Lower leg skin (tissue), 4 donors: ENCODE results near the gene GRB10. TPM values are rescaled to one million over a fixed set of nuclear protein-coding genes. Genes with fewer than 3 reads are reported as not detected.

Experiments used
- DNase-seq, 2 donors: peaks; one replicate each; pipeline ENCODE4 v3.0.0-alpha.2; 2019; ENCODE audit warnings: low spot score in 2 of 2
- H3K4me3 ChIP-seq: fragments of 200-600 bp; sonication (generic); 2 replicates; pipeline ENCODE4 v1.5.1; 2017; ENCODE audit warnings: mild to moderate bottlenecking, low read depth; ENCODE audit not compliant: poor library complexity, severe bottlenecking
- CTCF ChIP-seq, 3 donors: fragments of 450-650 bp; IDR thresholded peaks; one replicate each; pipeline ENCODE4 v1.5.1; 2016; ENCODE audit warnings: antibody characterized with exemption in 3 of 3, mild to moderate bottlenecking in 3 of 3, moderate library complexity in 2 of 3
- POLR2A ChIP-seq, 2 donors: fragments of 450-650 bp; IDR thresholded peaks; one replicate each; pipeline ENCODE4 v1.6.1; 2016 to 2017; ENCODE audit warnings: antibody characterized with exemption in 2 of 2, mild to moderate bottlenecking in 1 of 2, moderate library complexity in 1 of 2
- WGBS, 2 donors: methylation state at CpG; one replicate each; pipeline ENCODE4 v1.1.5; 2018; 5-methylcytosine and 5-hydroxymethylcytosine counted together
- intact Hi-C: fragments of 100-400 bp; cut with DNase I; formaldehyde crosslinking; loops from one replicate; pipeline ENCODE4 v1.15.0; 2023; ENCODE audit warnings: low total_unique reads
- total RNA-seq, 4 donors: library from RNA; depleted of rRNA; stranded (reverse); fragments of >200 nt; gene quantifications; one replicate each; pipeline ENCODE4 v1.1.0, GENCODE V29; 2016

The GRB10 gene
- total RNA-seq, 4 donors from 2014 or later, result 6.6 to 25.7 (median 15.2) TPM

DNA sequence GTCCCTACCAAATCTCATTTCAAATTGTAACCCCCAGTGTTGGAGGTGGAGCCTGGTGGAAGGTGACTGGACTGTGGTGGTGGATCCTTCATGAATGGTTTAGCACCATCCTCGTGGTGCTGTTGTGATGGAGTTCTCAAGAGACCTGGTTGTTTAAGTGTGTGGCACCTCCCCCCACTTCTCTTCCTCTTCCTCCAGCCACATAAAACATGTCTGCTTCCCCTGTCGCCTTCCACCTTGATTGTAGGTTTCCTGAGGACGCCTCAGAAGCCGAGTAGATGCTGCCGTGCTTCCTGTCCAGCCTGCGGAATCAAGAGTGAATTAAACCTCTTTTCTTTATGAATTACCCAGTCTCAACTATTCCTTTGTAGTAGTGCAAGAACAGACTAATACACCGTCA, 21.0 kb downstream of the GRB10 start:
- H3K4me3 ChIP-seq, result no peak overlapping the region
- intact Hi-C loops, result no loop called here
- no peak for DNase-seq
- TF ChIP-seq CTCF (IDR thresholded peaks at IDR 0.05) (no peak), POLR2A (IDR thresholded peaks at IDR 0.05) (no peak)
- 77 to 85% methylated on average over 7 of the region's 7 CpGs for WGBS, 2 donors

DNA sequence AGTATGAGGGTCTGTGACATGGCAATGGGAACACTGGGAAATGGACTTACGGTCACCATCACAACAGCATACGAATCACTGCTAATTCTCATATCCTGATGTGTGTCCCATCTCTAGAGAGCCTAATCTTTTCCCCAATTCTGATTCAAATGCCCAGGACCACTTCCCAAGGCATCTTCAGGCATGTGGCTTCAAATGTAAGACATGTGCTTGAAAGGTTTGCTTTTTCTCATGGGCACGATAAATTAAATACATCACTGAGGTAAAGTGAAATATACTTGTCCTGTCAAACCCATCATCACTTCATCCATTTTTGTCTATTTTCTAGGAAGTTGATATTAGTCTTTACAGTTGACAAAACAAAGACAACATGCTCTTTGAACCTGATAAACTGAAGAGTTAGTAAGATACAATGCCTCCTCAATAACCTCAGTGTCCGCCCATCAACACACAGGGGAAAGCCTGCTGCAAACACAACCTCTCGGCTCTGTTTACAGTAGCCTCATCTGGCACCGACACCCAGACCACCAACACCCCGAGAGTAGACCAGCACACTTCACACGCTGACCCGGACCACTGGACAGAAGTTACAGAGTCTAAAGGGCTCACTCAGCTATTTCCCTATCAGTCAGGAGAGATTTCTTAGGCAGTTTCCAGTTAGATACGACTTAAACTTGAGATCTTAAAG, 24.8 kb downstream of the GRB10 start:
- 92% methylated on average over 10 of the region's 10 CpGs for WGBS, 2 donors
- TF ChIP-seq CTCF (IDR thresholded peaks at IDR 0.05) (no peak), POLR2A (IDR thresholded peaks at IDR 0.05) (no peak)
- intact Hi-C loops, result no loop called here

DNA sequence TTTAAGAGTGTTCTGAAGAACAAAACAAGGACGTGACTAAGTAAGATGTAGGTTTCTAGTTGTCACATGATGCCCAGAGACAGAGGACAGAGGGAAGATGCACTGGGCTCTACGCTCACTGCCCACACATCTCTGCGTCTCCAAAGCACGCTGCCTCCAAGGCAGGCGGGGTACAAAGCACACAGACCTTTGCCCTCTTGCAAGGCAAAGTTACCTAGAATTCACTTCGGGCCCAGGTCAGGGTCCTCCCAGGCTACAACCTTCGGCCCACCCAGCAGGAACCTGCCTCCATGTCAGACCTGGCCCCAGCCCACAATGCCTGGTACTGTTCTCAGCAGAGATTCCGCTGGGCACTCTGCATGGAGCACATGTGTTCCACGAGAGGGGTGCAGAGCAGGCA, 26.5 kb downstream of the GRB10 start:
- intact Hi-C loops, result no loop called here
- 92 to 95% methylated on average over 8 to 9 of the region's 9 CpGs for WGBS, 2 donors
- DNase-seq, result no peak
- no peak overlapping the region for H3K4me3 ChIP-seq
- TF ChIP-seq CTCF (IDR thresholded peaks at IDR 0.05) (no peak), POLR2A (IDR thresholded peaks at IDR 0.05) (no peak)

More for the DNA sequence above, 24.8 kb downstream of the GRB10 start:
- no peak for DNase-seq
- H3K4me3 ChIP-seq, result no peak overlapping the region

- intact Hi-C loops, result no loop called here
- no peak overlapping the region for H3K4me3 ChIP-seq
- no peak for DNase-seq
- 81 to 83% methylated on average over 6 of the region's 6 CpGs for WGBS, 2 donors
- TF ChIP-seq POLR2A (IDR thresholded peaks at IDR 0.05), result no peak
- TF ChIP-seq CTCF (IDR thresholded peaks at IDR 0.05), result no peak
These were observed 28.0 kb downstream of the GRB10 start for GRCh38 chr7:50754684-50755083.

- TF ChIP-seq CTCF (IDR thresholded peaks at IDR 0.05), result no peak
- TF ChIP-seq POLR2A (IDR thresholded peaks at IDR 0.05), result no peak
- intact Hi-C loops, result no loop called here
- WGBS, 2 donors, result 94 to 98% methylated on average over 6 of the region's 6 CpGs
- no peak overlapping the region for H3K4me3 ChIP-seq
- DNase-seq, result no peak
These were observed 28.5 kb downstream of the GRB10 start for GRCh38 chr7:50754241-50754640.

DNA sequence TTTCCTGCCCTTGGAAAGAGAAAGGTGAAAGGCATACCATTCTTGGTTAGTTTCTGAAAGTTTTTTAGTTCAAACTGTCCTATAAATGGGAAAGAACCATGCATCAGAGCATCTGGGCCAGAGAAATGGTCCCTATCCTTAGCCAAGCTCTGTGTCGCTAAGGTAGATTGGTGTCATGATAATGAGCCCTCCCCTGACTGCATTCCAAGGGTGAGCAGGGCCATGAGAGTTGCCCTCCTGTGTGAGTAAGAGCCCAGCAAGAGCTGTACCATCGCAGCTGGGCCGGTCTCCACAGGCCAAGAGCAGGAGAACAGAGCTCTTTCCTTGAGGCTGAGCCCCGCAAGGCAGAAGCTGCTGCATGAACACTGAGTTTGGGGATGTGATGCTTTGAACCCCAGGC, 30.3 kb downstream of the GRB10 start:
- TF ChIP-seq POLR2A (IDR thresholded peaks at IDR 0.05), result no peak
- TF ChIP-seq CTCF (IDR thresholded peaks at IDR 0.05), result no peak
- intact Hi-C loops, result no loop called here
- 95 to 100% methylated on average over 4 of the region's 4 CpGs for WGBS, 2 donors
- DNase-seq, result no peak
- no peak overlapping the region for H3K4me3 ChIP-seq
